CD4-positive, alpha-beta T cell (primary cell): ENCODE measurements around the gene TMOD1. TPM values are rescaled to one million over a fixed set of nuclear protein-coding genes. Genes with fewer than 3 reads are reported as not detected.
A peak's percentile ranks its signal among the peaks of the same experiment; 100 is the strongest.
"Not testable (repeated sequence)": the region's sequence is repeated elsewhere in the genome, so short reads cannot be mapped to it uniquely, and the experiment has no call there.

Experiments used
- ATAC-seq: fragments of 200-7000 bp; cut with Tn5 transposase; one replicate; pipeline ENCODE4 v1.10.0; 2022; ENCODE audit warnings: mild to moderate bottlenecking; ENCODE audit not compliant: poor library complexity
- CTCF ChIA-PET: fragments of 350-600 bp; sonication (Branson Sonifier 250); formaldehyde crosslinking; loops from one replicate; lab custom pipeline; 2021; ENCODE audit warnings: antibody characterized with exemption, inconsistent platforms; lab: Charles Lee
- POLR2A ChIA-PET: fragments of 350-600 bp; sonication (Branson Sonifier 250); formaldehyde crosslinking; loops from one replicate; lab custom pipeline; 2021; ENCODE audit warnings: antibody characterized with exemption, inconsistent platforms; lab: Charles Lee
- DNase-seq, 14 experiments: peaks; one replicate each; pipeline ENCODE4 v3.0.0-alpha.2; 2013 to 2020; ENCODE audit warnings: mixed read lengths in 2 of 14
- H3K27ac ChIP-seq, 2 donors: one replicate each; pipeline versions ENCODE4 v1.5.1 to v1.7.0; 2013; ENCODE audit warnings: low read length in 2 of 2, low read depth in 1 of 2, mild to moderate bottlenecking in 1 of 2
- H3K27me3 ChIP-seq, 2 experiments: 1 replicate in 1 of 2; 2 replicates in 1 of 2; pipeline versions ENCODE4 v1.6.1 to v1.7.0; 2013; ENCODE audit warnings: low read length in 2 of 2, control low read depth in 1 of 2, mild to moderate bottlenecking in 1 of 2, moderate library complexity in 1 of 2; ENCODE audit not compliant: insufficient read depth in 2 of 2, control insufficient read depth in 1 of 2
- H3K36me3 ChIP-seq: one replicate; pipeline ENCODE4 v1.6.1; 2013; ENCODE audit warnings: low read length, control low read depth; ENCODE audit not compliant: insufficient read depth
- H3K4me1 ChIP-seq: one replicate; pipeline ENCODE4 v1.6.1; 2013; ENCODE audit warnings: low read length, control low read depth; ENCODE audit not compliant: insufficient read depth
- H3K4me3 ChIP-seq: one replicate; pipeline ENCODE4 v1.5.1; 2013; ENCODE audit warnings: mild to moderate bottlenecking, low read length, moderate library complexity
- H3K9me3 ChIP-seq, 2 experiments: 1 replicate in 1 of 2; 2 replicates in 1 of 2; pipeline versions ENCODE4 v1.6.1 to v1.7.0; 2013; ENCODE audit warnings: low read length in 2 of 2, mild to moderate bottlenecking in 2 of 2, control low read depth in 1 of 2, moderate library complexity in 1 of 2; ENCODE audit not compliant: control insufficient read depth in 1 of 2, insufficient read depth in 1 of 2
- H3K27ac Mint-ChIP-seq: one replicate; pipeline ENCODE4 v1.8.0; 2020; ENCODE audit warnings: mixed read lengths
- H3K27me3 Mint-ChIP-seq: one replicate; pipeline ENCODE4 v1.8.0; 2021; ENCODE audit warnings: mixed read lengths
- H3K36me3 Mint-ChIP-seq: one replicate; pipeline ENCODE4 v1.8.0; 2021; ENCODE audit warnings: low read depth, mixed read lengths
- H3K4me1 Mint-ChIP-seq: one replicate; pipeline ENCODE4 v1.8.0; 2021; ENCODE audit warnings: low read depth, mixed read lengths
- H3K4me3 Mint-ChIP-seq: one replicate; pipeline ENCODE4 v1.8.0; 2020; ENCODE audit warnings: mild to moderate bottlenecking, mixed read lengths
- H3K9me3 Mint-ChIP-seq: one replicate; pipeline ENCODE4 v1.8.0; 2020; ENCODE audit warnings: mixed read lengths
- intact Hi-C, 2 experiments: fragments of 100-400 bp; cut with DNase I in 1 of 2; cut with micrococcal nuclease in 1 of 2; formaldehyde crosslinking; loops; one replicate each; pipeline versions ENCODE4 v1.15.1 to v1.9.0; 2023 to 2025; cut with DNase I, micrococcal nuclease
- polyA plus RNA-seq, 2 donors: library from polyadenylated mRNA; unstranded; fragments of 120-200 nt; gene quantifications; one replicate each; pipeline ENCODE4 v1.2.1, GENCODE V29; 2013
- total RNA-seq, 174 experiments: library from RNA in 2 of 174; stranded (reverse) in 2 of 174; gene quantifications; one replicate each; pipeline ENCODE4 v1.2.3 and lab custom pipeline; 2021 to 2026
- TF ChIP-seq, protein P1 (sequence below): fragments of 200-600 bp; IDR thresholded peaks from one replicate; pipeline ENCODE4 v1.8.0; 2022; ENCODE audit warnings: antibody characterized with exemption, mild to moderate bottlenecking

The TMOD1 gene
- total RNA-seq (under 1 TPM; 0.20 to 0.47 TPM), total RNA-seq (lab: John Stamatoyannopoulos, UW) (0.26 to 5.0 (median 2.1) reads per million in 172 experiments)
- 0.95 TPM for polyA plus RNA-seq (2013, experiment 1 of 2)
- polyA plus RNA-seq (2013, experiment 2 of 2) = 4.4 TPM

DNA sequence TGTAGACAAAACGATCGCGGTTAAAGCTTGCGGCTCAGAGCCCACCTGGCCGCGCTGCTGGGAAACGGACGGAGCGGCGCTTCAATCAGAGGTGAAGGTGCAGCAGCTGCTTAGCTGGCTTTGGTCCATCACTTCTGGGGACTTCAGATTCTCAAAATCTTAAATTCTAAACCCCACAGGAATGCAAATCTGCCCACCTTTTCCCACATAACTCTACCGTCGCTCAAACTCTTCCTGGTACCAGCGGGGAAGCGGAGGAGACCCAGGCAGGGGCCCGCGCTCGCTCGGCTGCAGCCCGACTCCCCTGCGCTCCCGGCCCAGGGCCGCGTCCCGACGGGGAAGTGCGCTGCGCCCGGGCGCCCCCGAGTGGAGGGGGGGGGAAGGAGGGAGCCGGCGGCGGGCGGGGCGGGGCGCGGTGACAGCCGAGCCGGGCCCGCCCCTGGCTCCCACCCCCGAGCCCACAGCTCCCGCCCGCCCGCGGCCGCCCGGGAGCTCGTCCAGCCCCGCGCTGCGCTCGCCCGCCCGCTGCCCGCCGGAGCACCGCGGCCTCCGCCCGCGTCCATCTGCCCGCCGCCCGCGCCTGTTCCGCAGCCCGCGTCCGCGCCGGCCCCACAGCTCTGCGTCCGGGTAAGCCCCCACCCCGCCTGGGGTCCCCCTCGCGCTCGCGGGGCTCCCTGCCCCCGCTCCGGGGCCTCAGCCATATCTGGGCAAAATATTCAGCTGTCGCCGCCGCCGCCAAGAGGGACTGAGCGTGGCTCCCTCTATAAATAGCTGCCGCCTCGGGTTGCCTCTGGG lies at the start of gene TMOD1:
Gene TMOD1 (plus strand): TSS at position 490 of the 795 bp plus-strand sequence. CDS start 22,523 bp downstream, outside the sequence.
- Histone ChIP-seq H3K4me1 (peaks cover 16% of the 10 kb centered on the region), H3K4me3 (peak within 1 kb of the TSS; percentile 26), H3K9me3 (peaks cover 0 to 23% of the 10 kb centered on the region in 2 experiments), H3K27me3 (peaks cover 37 to 49% of the 10 kb centered on the region in 2 experiments), H3K27ac (no peak within 1 kb of the TSS), H3K36me3 (peaks cover 5% of the 10 kb centered on the region)
- Mint-ChIP-seq H3K36me3 (peaks cover 9% of the 10 kb centered on the region), H3K27ac (no peak within 1 kb of the TSS), H3K9me3 (peaks cover 5% of the 10 kb centered on the region), H3K4me1 (peaks cover 21% of the 10 kb centered on the region), H3K27me3 (peaks cover 20% of the 10 kb centered on the region), H3K4me3 (peak within 1 kb of the TSS; percentile 85)
- TF ChIP-seq, protein P1, sequence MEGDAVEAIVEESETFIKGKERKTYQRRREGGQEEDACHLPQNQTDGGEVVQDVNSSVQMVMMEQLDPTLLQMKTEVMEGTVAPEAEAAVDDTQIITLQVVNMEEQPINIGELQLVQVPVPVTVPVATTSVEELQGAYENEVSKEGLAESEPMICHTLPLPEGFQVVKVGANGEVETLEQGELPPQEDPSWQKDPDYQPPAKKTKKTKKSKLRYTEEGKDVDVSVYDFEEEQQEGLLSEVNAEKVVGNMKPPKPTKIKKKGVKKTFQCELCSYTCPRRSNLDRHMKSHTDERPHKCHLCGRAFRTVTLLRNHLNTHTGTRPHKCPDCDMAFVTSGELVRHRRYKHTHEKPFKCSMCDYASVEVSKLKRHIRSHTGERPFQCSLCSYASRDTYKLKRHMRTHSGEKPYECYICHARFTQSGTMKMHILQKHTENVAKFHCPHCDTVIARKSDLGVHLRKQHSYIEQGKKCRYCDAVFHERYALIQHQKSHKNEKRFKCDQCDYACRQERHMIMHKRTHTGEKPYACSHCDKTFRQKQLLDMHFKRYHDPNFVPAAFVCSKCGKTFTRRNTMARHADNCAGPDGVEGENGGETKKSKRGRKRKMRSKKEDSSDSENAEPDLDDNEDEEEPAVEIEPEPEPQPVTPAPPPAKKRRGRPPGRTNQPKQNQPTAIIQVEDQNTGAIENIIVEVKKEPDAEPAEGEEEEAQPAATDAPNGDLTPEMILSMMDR = no peak
- CTCF ChIA-PET = interaction anchor here (1.3 kb wide), 1 partner anchor 10 kb away, joined by 3 read pairs; no protein-coding TSS in a partner anchor
- ATAC-seq (peak; percentile 56), DNase-seq (peak in 8 of 14 experiments; percentile 6 to 69 (median 35))
- intact Hi-C loops = no loop called here
- POLR2A ChIA-PET = interaction anchor here (0.5 to 0.6 kb wide), 2 partner anchors 280 to 1499 kb away, joined by 3 read pairs; no protein-coding TSS in a partner anchor

DNA sequence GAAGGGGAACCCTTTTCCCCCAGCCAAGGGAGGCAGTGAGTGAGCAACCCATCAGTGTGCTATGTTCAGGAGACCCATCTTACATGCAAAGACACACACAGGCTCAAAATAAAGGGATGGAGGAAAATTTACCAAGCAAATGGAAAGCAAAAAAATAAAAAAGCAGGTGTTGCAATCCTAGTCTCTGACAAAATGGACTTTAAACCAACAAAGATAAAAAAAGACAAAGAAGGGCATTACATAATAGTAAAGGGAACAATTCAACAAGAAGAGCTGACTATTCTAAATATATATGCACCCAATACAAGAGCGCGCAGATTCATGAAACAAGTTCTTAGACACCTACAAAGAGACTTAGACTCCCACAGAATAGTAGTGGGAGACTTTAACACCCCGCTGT lies 47.9 kb upstream of the TMOD1 start:
- H3K4me1 Mint-ChIP-seq, H3K27ac Mint-ChIP-seq, H3K9me3 ChIP-seq, DNase-seq, H3K4me1 ChIP-seq, CTCF ChIA-PET, POLR2A ChIA-PET, H3K4me3 ChIP-seq, intact Hi-C loops, H3K36me3 ChIP-seq, H3K27me3 Mint-ChIP-seq, H3K27ac ChIP-seq, H3K27me3 ChIP-seq, H3K4me3 Mint-ChIP-seq, ATAC-seq, H3K9me3 Mint-ChIP-seq: not testable (repeated sequence)
- peaks cover 71% of the 10 kb centered on the region for H3K36me3 Mint-ChIP-seq

DNA sequence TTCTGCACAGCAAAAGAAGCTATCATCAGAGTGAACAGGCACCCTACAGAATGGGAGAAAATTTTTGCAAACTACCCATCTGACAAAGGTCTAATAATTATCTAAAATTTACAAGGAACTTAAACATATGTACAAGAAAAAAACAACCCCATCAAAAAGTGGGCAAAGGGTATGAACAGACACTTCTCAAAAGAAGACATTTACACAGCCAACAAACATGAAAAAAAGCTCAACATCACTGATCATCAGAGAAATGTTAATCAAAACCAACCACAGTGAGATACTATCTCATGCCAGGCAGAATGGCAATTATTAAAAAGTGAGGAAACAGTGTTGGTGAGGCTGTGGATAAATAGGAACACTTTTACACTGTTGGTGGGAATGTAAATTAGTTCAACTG lies 44.6 kb upstream of the TMOD1 start:
- H3K4me3 ChIP-seq, H3K4me1 Mint-ChIP-seq, H3K36me3 ChIP-seq, H3K9me3 Mint-ChIP-seq, H3K4me3 Mint-ChIP-seq, H3K9me3 ChIP-seq, H3K27me3 Mint-ChIP-seq, H3K27me3 ChIP-seq, DNase-seq, H3K4me1 ChIP-seq, H3K27ac Mint-ChIP-seq, POLR2A ChIA-PET, CTCF ChIA-PET, H3K27ac ChIP-seq, ATAC-seq, intact Hi-C loops: not testable (repeated sequence)
- H3K36me3 Mint-ChIP-seq = peaks cover 55% of the 10 kb centered on the region

DNA sequence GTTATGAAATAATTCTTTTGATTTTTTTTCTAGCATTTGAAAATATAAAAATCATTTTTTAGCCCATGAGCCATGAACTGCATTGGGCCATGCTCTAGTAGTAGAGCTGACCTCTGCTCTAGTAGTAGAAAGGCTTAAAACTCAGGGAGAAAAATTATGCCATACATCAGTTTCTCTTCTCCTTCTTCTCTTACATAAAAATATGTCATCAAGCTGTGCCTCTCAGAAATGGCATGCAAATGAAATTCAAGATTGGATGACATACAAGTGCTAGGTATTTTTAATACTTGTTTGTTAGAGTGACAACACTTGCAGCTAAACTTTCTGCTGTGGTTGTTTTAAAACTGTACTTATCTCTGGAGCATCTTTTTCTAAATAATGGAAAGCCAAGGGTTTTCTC lies 42.1 kb upstream of the TMOD1 start:
- Mint-ChIP-seq H3K27ac (no peak overlapping the region), H3K36me3 (peaks cover 51% of the 10 kb centered on the region), H3K9me3 (peaks cover 3% of the 10 kb centered on the region), H3K27me3 (no peaks in the 10 kb centered on the region), H3K4me1 (no peaks in the 10 kb centered on the region), H3K4me3 (no peak overlapping the region)
- intact Hi-C loops = no loop called here
- POLR2A ChIA-PET = no interaction called here
- DNase-seq (no peak), ATAC-seq (no peak)
- CTCF ChIA-PET = interaction anchor here (1.4 kb wide), 1 partner anchor 10 kb away, joined by 4 read pairs; no protein-coding TSS in a partner anchor
- Histone ChIP-seq H3K27me3 (no peaks in the 10 kb centered on the region), H3K27ac (no peak overlapping the region), H3K4me3 (no peak overlapping the region), H3K36me3 (peaks cover 8% of the 10 kb centered on the region), H3K4me1 (no peaks in the 10 kb centered on the region), H3K9me3 (no peaks in the 10 kb centered on the region)
- TF ChIP-seq, protein P1 = no peak
